HG03442 (cell line): ENCODE data around the gene PASK.

Experiments
- ATAC-seq: cut with Tn5 transposase; IDR thresholded peaks from one replicate; pipeline ENCODE4 v1.9.1; 2021; ENCODE audit warnings: mild to moderate bottlenecking, moderate library complexity; ENCODE audit not compliant: unreplicated experiment

Gene PASK

GRCh38 chr2:241083091-241083415 is 66.2 kb downstream of the PASK start:
- ATAC-seq: no peak

GRCh38 chr2:241082341-241083090 is 66.8 kb downstream of the PASK start:
- ATAC-seq: no peak

GRCh38 chr2:241081643-241082340 is 67.5 kb downstream of the PASK start:
- no peak for ATAC-seq

- no peak for ATAC-seq
Measured at GRCh38 chr2:241081190-241081642, 68.1 kb downstream of the PASK start.

GRCh38 chr2:241080405-241081189 is 68.7 kb downstream of the PASK start:
- ATAC-seq: no peak

- ATAC-seq: no peak
Measured at GRCh38 chr2:241074901-241075540, 74.3 kb downstream of the PASK start.

- no peak for ATAC-seq
Measured at GRCh38 chr2:241074065-241074818, 75.0 kb downstream of the PASK start.

GRCh38 chr2:241073166-241074064 is 75.9 kb downstream of the PASK start:
- ATAC-seq: no peak

GRCh38 chr2:241072553-241073165 is 76.6 kb downstream of the PASK start:
- no peak for ATAC-seq

GRCh38 chr2:241072151-241072550 is 77.1 kb downstream of the PASK start:
- ATAC-seq: no peak

- ATAC-seq: no peak
Measured at GRCh38 chr2:241071677-241072111, 77.6 kb downstream of the PASK start.

- ATAC-seq: no peak
Measured at GRCh38 chr2:241070811-241071676, 78.2 kb downstream of the PASK start.

- ATAC-seq: no peak
Measured at GRCh38 chr2:241070361-241070760, 78.9 kb downstream of the PASK start.

- ATAC-seq: no peak
Measured at GRCh38 chr2:241069821-241070281, 79.4 kb downstream of the PASK start.

GRCh38 chr2:241068942-241069810 is 80.1 kb downstream of the PASK start:
- ATAC-seq: no peak

- no peak for ATAC-seq
Measured at GRCh38 chr2:241068136-241068941, 80.9 kb downstream of the PASK start.
